Measurements from ENCODE around the gene PARVA.

PARVA gene

GRCh38 chr11:12420040-12420439 is 42.7 kb downstream of the PARVA start:
- H3K4me3 ChIP-seq (ENCODE audit: low read depth, low read length): no peak overlapping the region
- TF ChIP-seq CTCF (IDR thresholded peaks at IDR 0.05; ENCODE audit: low read depth, low read length, missing control alignments): no peak
- no peak for DNase-seq (ENCODE audit: low read depth)

GRCh38 chr11:12420706-12421105 is 43.3 kb downstream of the PARVA start:
- DNase-seq (ENCODE audit: low read depth): no peak
- no peak for TF ChIP-seq CTCF (IDR thresholded peaks at IDR 0.05; ENCODE audit: low read depth, low read length, missing control alignments)
- no peak overlapping the region for H3K4me3 ChIP-seq (ENCODE audit: low read depth, low read length)

- no peak for DNase-seq (ENCODE audit: low read depth)
- no peak for TF ChIP-seq CTCF (IDR thresholded peaks at IDR 0.05; ENCODE audit: low read depth, low read length, missing control alignments)
Observed at GRCh38 chr11:12421386-12421785, 44.0 kb downstream of the PARVA start.

GRCh38 chr11:12426176-12426575 is 48.8 kb downstream of the PARVA start:
- no peak for TF ChIP-seq CTCF (IDR thresholded peaks at IDR 0.05; ENCODE audit: low read depth, low read length, missing control alignments)
- no peak for DNase-seq (ENCODE audit: low read depth)
- no peak overlapping the region for H3K4me3 ChIP-seq (ENCODE audit: low read depth, low read length)

More at GRCh38 chr11:12421386-12421785, 44.0 kb downstream of the PARVA start:
- no peak overlapping the region for H3K4me3 ChIP-seq (ENCODE audit: low read depth, low read length)

- no peak for TF ChIP-seq CTCF (IDR thresholded peaks at IDR 0.05; ENCODE audit: low read depth, low read length, missing control alignments)
- H3K4me3 ChIP-seq (ENCODE audit: low read depth, low read length): no peak overlapping the region
- DNase-seq (ENCODE audit: low read depth): no peak
Observed at GRCh38 chr11:12429155-12429554, 51.8 kb downstream of the PARVA start.

GRCh38 chr11:12430351-12430750 is 53.0 kb downstream of the PARVA start:
- no peak overlapping the region for H3K4me3 ChIP-seq (ENCODE audit: low read depth, low read length)
- DNase-seq (ENCODE audit: low read depth): no peak
- no peak for TF ChIP-seq CTCF (IDR thresholded peaks at IDR 0.05; ENCODE audit: low read depth, low read length, missing control alignments)

GRCh38 chr11:12430954-12431595 is 53.7 kb downstream of the PARVA start:
- no peak for TF ChIP-seq CTCF (IDR thresholded peaks at IDR 0.05; ENCODE audit: low read depth, low read length, missing control alignments)
- no peak for DNase-seq (ENCODE audit: low read depth)

More at GRCh38 chr11:12430954-12431595, 53.7 kb downstream of the PARVA start:
- H3K4me3 ChIP-seq (ENCODE audit: low read depth, low read length): no peak overlapping the region
